ENCODE data around the gene TANC1. TPM values are rescaled to one million over a fixed set of nuclear protein-coding genes. Genes with fewer than 3 reads are reported as not detected.
A peak's percentile ranks its signal among the peaks of the same experiment; 100 is the strongest.

TANC1 gene
- total and polyA plus RNA-seq, 12 donors: 17.8 to 90.5 (median 70.0) TPM

GRCh38 chr2:159051661-159052060, 83.2 kb downstream of the TANC1 start:
- Histone ChIP-seq H3K27me3 (no peaks in the 10 kb centered on the region), H3K36me3 (no peaks in the 10 kb centered on the region), H3K9me3 (no peaks in the 10 kb centered on the region), H3K27ac (peak overlapping the region in 3 of 10 donors; percentile 20 to 35 (median 22)), H3K4me1 (peaks cover 0 to 93% (median 53%) of the 10 kb centered on the region in 9 donors), H3K4me3 (no peak overlapping the region)
- no peak for DNase-seq
- WGBS, 2 donors: 48 to 55% methylated on average over 5 of the region's 5 CpGs
- TF ChIP-seq CTCF (IDR thresholded peaks at IDR 0.05): no peak
- intact Hi-C loops (cut with DNase I): no loop called here
- peak in 2 of 8 donors; percentile 17 for ATAC-seq

- no peak for TF ChIP-seq CTCF (IDR thresholded peaks at IDR 0.05)
- no peaks in the 10 kb centered on the region for H3K27me3 ChIP-seq
- DNase-seq (no peak), ATAC-seq (no peak)
- H3K9me3 ChIP-seq: no peaks in the 10 kb centered on the region
- intact Hi-C loops (cut with DNase I): no loop called here
- no peak overlapping the region for H3K4me3 ChIP-seq
- peak overlapping the region in 4 of 10 donors; percentile 15 to 35 (median 21) for H3K27ac ChIP-seq
- H3K4me1 ChIP-seq: peaks cover 0 to 90% (median 48%) of the 10 kb centered on the region in 9 donors
- WGBS, 2 donors: 64 to 66% methylated on average over 5 of the region's 5 CpGs
- no peaks in the 10 kb centered on the region for H3K36me3 ChIP-seq
Observed at GRCh38 chr2:159052157-159052601, 83.7 kb downstream of the TANC1 start.

- Histone ChIP-seq H3K27ac (peak overlapping the region in 1 of 10 donors; percentile 37), H3K36me3 (no peaks in the 10 kb centered on the region)
- peak in 2 of 8 donors; percentile 24 for ATAC-seq
Observed at GRCh38 chr2:159053161-159054031, 85.0 kb downstream of the TANC1 start.

GRCh38 chr2:159054032-159054334, 85.5 kb downstream of the TANC1 start:
- TF ChIP-seq CTCF (IDR thresholded peaks at IDR 0.05): no peak
- Histone ChIP-seq H3K36me3 (no peaks in the 10 kb centered on the region), H3K4me1 (peaks cover 0 to 87% (median 38%) of the 10 kb centered on the region in 9 donors), H3K27ac (no peak overlapping the region), H3K4me3 (no peak overlapping the region), H3K27me3 (no peaks in the 10 kb centered on the region), H3K9me3 (no peaks in the 10 kb centered on the region)
- intact Hi-C loops (cut with DNase I): no loop called here
- no peak for ATAC-seq
- no peak for DNase-seq
- WGBS, 2 donors: 61 to 73% methylated on average over 3 of the region's 3 CpGs

More at GRCh38 chr2:159053161-159054031, 85.0 kb downstream of the TANC1 start:
- peaks cover 0 to 90% (median 39%) of the 10 kb centered on the region in 9 donors for H3K4me1 ChIP-seq
- no peaks in the 10 kb centered on the region for H3K9me3 ChIP-seq
- no peaks in the 10 kb centered on the region for H3K27me3 ChIP-seq
- 57 to 58% methylated on average over 3 of the region's 3 CpGs for WGBS, 2 donors
- no peak for TF ChIP-seq CTCF (IDR thresholded peaks at IDR 0.05)
- intact Hi-C loops (cut with DNase I): no loop called here
- H3K4me3 ChIP-seq: no peak overlapping the region
- DNase-seq: no peak
